Fibroblast of villous mesenchyme (primary cell): Measurements from ENCODE around the gene PLXND1. TPM values are rescaled to one million over a fixed set of nuclear protein-coding genes. Genes with fewer than 3 reads are reported as not detected.

Experiments
- DNase-seq: peaks from one replicate; pipeline ENCODE4 v3.0.0-alpha.2; 2010; ENCODE audit warnings: low read depth
- H3K4me3 ChIP-seq: 2 replicates; pipeline ENCODE4 v1.5.1; 2011; ENCODE audit warnings: low read depth, mild to moderate bottlenecking, low read length
- CTCF ChIP-seq: IDR thresholded peaks from 2 replicates; pipeline ENCODE4 v1.5.1; 2012; ENCODE audit warnings: low read depth, mild to moderate bottlenecking, low read length; ENCODE audit not compliant: insufficient read depth
- total RNA-seq: library from RNA; depleted of rRNA; stranded (reverse); fragments of >200 nt; gene quantifications from 2 replicates; pipeline ENCODE4 v1.2.3, GENCODE V29; 2012

PLXND1 gene
- total RNA-seq, 1 donor = 97.2 TPM

GRCh38 chr3:129571605-129572547 lies 34.6 kb downstream of the PLXND1 start:
- no peak for TF ChIP-seq CTCF
- H3K4me3 ChIP-seq = no peak overlapping the region
- DNase-seq = no peak

- H3K4me3 ChIP-seq = no peak overlapping the region
Observed at GRCh38 chr3:129569856-129570255, 36.6 kb downstream of the PLXND1 start.

DNA sequence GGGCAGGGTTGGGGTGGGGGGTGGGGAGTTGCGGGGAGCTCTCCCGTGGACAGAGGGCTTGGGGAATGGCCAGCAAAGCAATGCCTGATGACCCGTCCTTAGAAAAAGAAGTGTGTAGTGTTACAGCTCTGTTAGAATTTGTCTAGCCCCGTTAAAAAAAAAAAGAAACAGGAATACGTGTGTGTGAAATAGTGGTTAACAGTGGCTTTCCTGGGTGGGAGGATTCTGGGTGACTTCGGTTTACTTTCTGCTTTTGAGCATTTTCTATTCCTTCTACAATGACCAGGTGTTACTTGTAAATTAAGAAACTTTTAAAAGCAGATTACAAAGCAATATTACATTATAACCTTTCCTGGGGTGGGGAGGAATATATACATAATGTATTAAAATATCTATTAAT lies 38.5 kb downstream of the PLXND1 start:
- no peak for DNase-seq
- H3K4me3 ChIP-seq = no peak overlapping the region
- no peak for TF ChIP-seq CTCF

More at GRCh38 chr3:129569856-129570255, 36.6 kb downstream of the PLXND1 start:
- DNase-seq = no peak
- no peak for TF ChIP-seq CTCF

DNA sequence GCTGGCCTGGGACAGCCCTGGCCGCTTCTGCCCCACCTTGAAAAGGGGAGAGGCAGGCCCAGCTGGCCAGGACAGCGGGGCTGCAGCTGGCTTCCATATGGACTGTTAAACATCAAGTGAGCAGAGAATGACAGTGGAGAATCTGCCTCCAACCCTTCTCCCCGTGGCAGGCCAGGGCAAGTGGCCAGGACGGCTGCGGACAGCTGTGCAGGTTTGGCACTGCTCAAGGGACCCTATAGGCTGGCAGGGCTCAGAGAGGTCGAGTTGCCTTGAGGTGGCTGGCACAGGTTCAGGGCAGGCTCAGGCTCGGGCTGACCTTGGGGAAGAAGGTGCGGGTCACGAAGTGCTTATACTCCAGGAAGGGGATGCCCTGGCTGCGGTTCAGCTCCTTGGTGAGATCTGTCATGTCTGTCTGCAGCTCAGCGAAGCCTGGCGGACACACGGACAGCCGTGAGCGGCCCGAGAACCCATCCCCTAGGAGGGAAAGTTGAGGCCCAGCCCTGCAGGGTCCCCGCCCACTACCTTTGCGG lies 39.2 kb downstream of the PLXND1 start:
- no peak for TF ChIP-seq CTCF
- peak; percentile 47 for DNase-seq
- no peak overlapping the region for H3K4me3 ChIP-seq

- DNase-seq = no peak
- no peak for TF ChIP-seq CTCF
- no peak overlapping the region for H3K4me3 ChIP-seq
Observed at GRCh38 chr3:129565902-129566301, 40.6 kb downstream of the PLXND1 start.

DNA sequence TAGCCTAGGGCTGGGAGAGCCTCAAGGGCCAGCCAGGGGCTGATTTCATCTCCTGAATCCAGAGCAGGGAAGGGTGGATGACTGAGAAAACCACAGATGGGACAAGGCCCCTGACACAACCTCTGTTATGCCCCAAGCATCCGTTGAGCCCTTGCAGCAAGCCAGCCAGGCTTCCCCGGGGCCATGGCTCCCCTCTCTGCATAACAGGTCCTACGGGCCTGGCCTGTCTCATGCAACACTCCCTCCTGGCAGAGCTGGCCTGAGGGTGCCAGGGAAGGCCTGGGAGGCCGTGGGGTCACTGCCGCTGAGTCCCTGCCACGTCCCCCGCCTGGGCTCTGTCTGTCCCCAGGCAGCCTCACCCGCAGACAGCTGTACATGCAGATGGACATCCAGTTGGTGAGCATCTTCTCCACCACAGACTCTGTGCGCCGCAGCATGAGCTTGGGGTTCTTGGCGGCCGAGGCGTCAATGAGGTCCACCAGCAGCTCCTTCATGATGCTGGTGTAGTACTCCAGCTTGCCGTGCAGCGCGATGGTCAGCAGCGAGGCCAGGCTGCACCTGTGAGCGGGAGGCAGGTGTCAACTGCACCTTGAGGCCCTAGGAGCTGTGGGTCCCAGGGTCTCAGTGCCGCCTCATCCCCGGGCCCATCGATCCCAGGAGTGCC lies 41.4 kb downstream of the PLXND1 start:
- TF ChIP-seq CTCF = no peak
- no peak overlapping the region for H3K4me3 ChIP-seq
- DNase-seq = no peak
